ENCODE measurements around the gene PPIE. TPM values are rescaled to one million over a fixed set of nuclear protein-coding genes. Genes with fewer than 3 reads are reported as not detected.

PPIE gene
- total and polyA plus RNA-seq, 9 donors = 30.9 to 103 (median 46.9) TPM

GRCh38 chr1:39695016-39695415, 43.7 kb upstream of the PPIE start:
- Histone ChIP-seq H3K4me3 (no peak overlapping the region), H3K27ac (no peak overlapping the region), H3K27me3 (no peaks in the 10 kb centered on the region), H3K36me3 (no peaks in the 10 kb centered on the region), H3K4me1 (ENCODE audit: insufficient read depth) (peaks cover 6% of the 10 kb centered on the region), H3K9me3 (no peaks in the 10 kb centered on the region)
- intact Hi-C loops (cut with DNase I) = no loop called here
- no peak for DNase-seq
- WGBS, 3 donors = 26 to 29% (median 27%) methylated on average over 1 of the region's 1 CpG
- TF ChIP-seq POLR2A (IDR thresholded peaks at IDR 0.05) = no peak
- no peak for TF ChIP-seq CTCF (IDR thresholded peaks at IDR 0.05)
- no peak for TF ChIP-seq EP300 (IDR thresholded peaks at IDR 0.05)

- WGBS, 3 donors = 29 to 71% (median 60%) methylated on average over 1 of the region's 1 CpG
- intact Hi-C loops (cut with DNase I) = no loop called here
- Histone ChIP-seq H3K4me3 (no peak overlapping the region), H3K9me3 (no peaks in the 10 kb centered on the region), H3K27me3 (no peaks in the 10 kb centered on the region), H3K4me1 (ENCODE audit: insufficient read depth) (peaks cover 3% of the 10 kb centered on the region), H3K36me3 (no peaks in the 10 kb centered on the region), H3K27ac (no peak overlapping the region)
- TF ChIP-seq EP300 (IDR thresholded peaks at IDR 0.05) (no peak), POLR2A (IDR thresholded peaks at IDR 0.05) (no peak), CTCF (IDR thresholded peaks at IDR 0.05) (no peak)
- DNase-seq = no peak
Observed at GRCh38 chr1:39696448-39696847, 42.2 kb upstream of the PPIE start.

GRCh38 chr1:39698568-39698967, 40.1 kb upstream of the PPIE start:
- H3K27me3 ChIP-seq = no peaks in the 10 kb centered on the region
- TF ChIP-seq CTCF (IDR thresholded peaks at IDR 0.05) (no peak), POLR2A (IDR thresholded peaks at IDR 0.05) (no peak), EP300 (IDR thresholded peaks at IDR 0.05) (no peak)
- intact Hi-C loops (cut with DNase I) = no loop called here
- no peak for DNase-seq
- no peak overlapping the region for H3K27ac ChIP-seq
- H3K36me3 ChIP-seq = no peaks in the 10 kb centered on the region
- peaks cover 5% of the 10 kb centered on the region for H3K4me1 ChIP-seq (ENCODE audit: insufficient read depth)
- no peak overlapping the region for H3K4me3 ChIP-seq
- no peaks in the 10 kb centered on the region for H3K9me3 ChIP-seq
- WGBS, 3 donors = 97 to 99% (median 98%) methylated on average over 4 of the region's 4 CpGs

- H3K4me3 ChIP-seq = no peak overlapping the region
- no peak overlapping the region for H3K27ac ChIP-seq
- 92 to 100% (median 98%) methylated on average over 2 to 3 of the region's 3 CpGs for WGBS, 3 donors
- no peaks in the 10 kb centered on the region for H3K9me3 ChIP-seq
- no peaks in the 10 kb centered on the region for H3K36me3 ChIP-seq
- intact Hi-C loops (cut with DNase I) = no loop called here
- no peak for DNase-seq
- H3K27me3 ChIP-seq = no peaks in the 10 kb centered on the region
- TF ChIP-seq EP300 (IDR thresholded peaks at IDR 0.05) (no peak), CTCF (IDR thresholded peaks at IDR 0.05) (peak in 1 of 3 donors; percentile 29)
- peaks cover 5% of the 10 kb centered on the region for H3K4me1 ChIP-seq (ENCODE audit: insufficient read depth)
Observed at GRCh38 chr1:39699419-39699818, 39.3 kb upstream of the PPIE start.

- WGBS, 3 donors = 50 to 66% (median 61%) methylated on average over 3 of the region's 3 CpGs
- H3K9me3 ChIP-seq = no peaks in the 10 kb centered on the region
- TF ChIP-seq POLR2A (IDR thresholded peaks at IDR 0.05) (no peak), EP300 (IDR thresholded peaks at IDR 0.05) (no peak), CTCF (IDR thresholded peaks at IDR 0.05) (no peak)
- H3K4me1 ChIP-seq (ENCODE audit: insufficient read depth) = peaks cover 5% of the 10 kb centered on the region
- no peaks in the 10 kb centered on the region for H3K27me3 ChIP-seq
- no peaks in the 10 kb centered on the region for H3K36me3 ChIP-seq
- no peak for DNase-seq
- intact Hi-C loops (cut with DNase I) = no loop called here
- H3K4me3 ChIP-seq = no peak overlapping the region
- no peak overlapping the region for H3K27ac ChIP-seq
Observed at GRCh38 chr1:39700348-39700747, 38.3 kb upstream of the PPIE start.
